K562 (cell line): ENCODE measurements around the gene PYGB. TPM values are rescaled to one million over a fixed set of nuclear protein-coding genes. Genes with fewer than 3 reads are reported as not detected.

Experiments
- ATF7 ChIP-seq: fragments of 450-650 bp; IDR thresholded peaks from 2 replicates; pipeline ENCODE4 v1.7.1; 2014; ENCODE audit warnings: mild to moderate bottlenecking, moderate library complexity
- BCOR ChIP-seq: fragments of 450-650 bp; IDR thresholded peaks from 2 replicates; pipeline ENCODE4 v1.6.1; 2016
- CBX5 ChIP-seq: IDR thresholded peaks from 2 replicates; pipeline ENCODE4 v1.6.1; 2014; ENCODE audit warnings: low read depth, borderline replicate concordance
- E4F1 ChIP-seq: fragments of 250-450 bp; sonication (Bioruptor Pico); IDR thresholded peaks from 2 replicates; pipeline ENCODE4 v1.5.0; 2021; ENCODE audit warnings: mild to moderate bottlenecking, borderline replicate concordance
- JUNB ChIP-seq: fragments of 450-650 bp; formaldehyde crosslinking; conservative IDR thresholded peaks from 2 replicates; pipeline ENCODE4 v1.4.0; 2020; ENCODE audit warnings: mild to moderate bottlenecking
- KAT7 ChIP-seq: sonication (generic); formaldehyde crosslinking; IDR thresholded peaks from 2 replicates; pipeline ENCODE4 v1.8.0; 2022; ENCODE audit warnings: missing genetic modification reagents, mild to moderate bottlenecking, borderline replicate concordance
- KLF10 ChIP-seq: fragments of 250-450 bp; sonication (Bioruptor Pico); IDR thresholded peaks from 2 replicates; pipeline ENCODE4 v1.6.1; 2021; ENCODE audit warnings: matching md5 sums
- L3MBTL2 ChIP-seq: fragments of 450-650 bp; IDR thresholded peaks from 2 replicates; pipeline ENCODE4 v1.6.1; 2016; ENCODE audit warnings: mild to moderate bottlenecking, moderate library complexity
- MAFK ChIP-seq: IDR thresholded peaks from 2 replicates; pipeline ENCODE4 v1.6.1; 2011; ENCODE audit warnings: low read length, improper control_type of control experiment
- NCOA6 ChIP-seq: fragments of 450-650 bp; IDR thresholded peaks from 2 replicates; pipeline ENCODE4 v1.6.1; 2017; ENCODE audit warnings: mild to moderate bottlenecking
- POLR2AphosphoS5 ChIP-seq: IDR thresholded peaks from 2 replicates; pipeline ENCODE4 v1.6.1; 2011; ENCODE audit warnings: mild to moderate bottlenecking, low read depth, low read length, moderate library complexity; ENCODE audit not compliant: control insufficient read depth, insufficient read depth
- POU5F1 ChIP-seq: fragments of 150-350 bp; IDR thresholded peaks from 2 replicates; pipeline ENCODE4 v1.6.1; 2014; ENCODE audit warnings: borderline replicate concordance, low read length, low read depth, mild to moderate bottlenecking; ENCODE audit not compliant: partially characterized antibody
- RFX1 ChIP-seq: fragments of 450-650 bp; IDR thresholded peaks from 2 replicates; pipeline ENCODE4 v1.6.1; 2016; ENCODE audit warnings: mild to moderate bottlenecking, moderate library complexity
- RFX7 ChIP-seq: fragments of 250-450 bp; sonication (Bioruptor Pico); IDR thresholded peaks from 2 replicates; pipeline ENCODE4 v1.5.1; 2021; ENCODE audit warnings: mild to moderate bottlenecking
- SMC3 ChIP-seq: conservative IDR thresholded peaks from 2 replicates; pipeline ENCODE4 v1.6.1; 2011; ENCODE audit warnings: low read depth, low read length, improper control_type of control experiment; ENCODE audit not compliant: insufficient read depth
- TBL1XR1 ChIP-seq, 2 experiments: IDR thresholded peaks; 2 replicates each; pipeline ENCODE4 v1.6.1; 2012; ENCODE audit warnings: improper control_type of control experiment in 2 of 2, low read length in 2 of 2, mild to moderate bottlenecking in 1 of 2
- TCF3 ChIP-seq: sonication (generic); formaldehyde crosslinking; IDR thresholded peaks from 2 replicates; pipeline ENCODE4 v1.4.0; 2020; ENCODE audit warnings: mild to moderate bottlenecking, missing genetic modification reagents
- TRIM25 ChIP-seq: fragments of 450-650 bp; IDR thresholded peaks from 2 replicates; pipeline ENCODE4 v1.7.0; 2016; ENCODE audit warnings: borderline replicate concordance
- TRIM28 ChIP-seq: fragments of 450-650 bp; IDR thresholded peaks from 2 replicates; pipeline ENCODE4 v1.6.1; 2017
- UBTF ChIP-seq, 2 experiments: IDR thresholded peaks; 2 replicates each; pipeline ENCODE4 v1.6.1; 2012; ENCODE audit warnings: improper control_type of control experiment in 2 of 2, low read depth in 2 of 2, low read length in 2 of 2, borderline replicate concordance in 1 of 2
- ZNF133 ChIP-seq: fragments of 250-450 bp; sonication (Bioruptor Pico); IDR thresholded peaks from 2 replicates; pipeline ENCODE4 v1.4.0; 2020; ENCODE audit warnings: mild to moderate bottlenecking
- ZNF354B ChIP-seq: fragments of 250-450 bp; sonication (Bioruptor Pico); IDR thresholded peaks from 2 replicates; pipeline ENCODE4 v1.4.0; 2020
- ZNF445 ChIP-seq: fragments of 250-450 bp; sonication (Bioruptor Pico); IDR thresholded peaks from 2 replicates; pipeline ENCODE4 v1.4.0; 2020; ENCODE audit warnings: low read depth, mild to moderate bottlenecking, moderate library complexity
- ZNF766 ChIP-seq: fragments of 200-800 bp; sonication (Bioruptor generic); conservative IDR thresholded peaks from 2 replicates; pipeline ENCODE4 v1.6.1; 2016; ENCODE audit warnings: missing genetic modification characterization, missing compliant biosample characterization
- polyA plus RNA-seq, 8 experiments: library from polyadenylated mRNA; depleted of rRNA in 4 of 8; stranded (reverse) in 5 of 8; unstranded in 3 of 8; fragments of >200 nt; fragmentation: Nextera tagmentation in 2 of 8; fragmentation: Illumina TruSeq in 1 of 8; extraction: Ambion mirVana in 2 of 8; extraction: Trizol in 1 of 8; gene quantifications; 2 replicates each; pipeline versions ENCODE4 v1.2.1 to v1.2.3, GENCODE V29; 2011 to 2014; ENCODE audit warnings: inconsistent platforms in 1 of 8, missing spikeins in 1 of 8
- total RNA-seq, 7 experiments: library from RNA; depleted of rRNA in 6 of 7; stranded (reverse); fragments of >200 nt in 6 of 7; fragmentation: Illumina TruSeq in 2 of 7; extraction: Trizol in 2 of 7; gene quantifications; 2 replicates each; pipeline versions ENCODE4 v1.2.1 to v1.2.3, GENCODE V29; 2011 to 2021; ENCODE audit warnings: low replicate concordance in 1 of 7

The PYGB gene
- total and polyA plus RNA-seq, 9 of the 15 experiments (the other 6 are each of a cell fraction or from before 2014, with no cell fraction given) = 0.34 to 18.0 (median 9.8) TPM

- peak; percentile 96 for TF ChIP-seq ATF7
- TF ChIP-seq TRIM25 = no peak
- TF ChIP-seq UBTF (IDR thresholded peaks at IDR 0.05; ENCODE audit: borderline replicate concordance in 1 of 2, low read depth in 2 of 2, low read length in 2 of 2) = no peak
- TF ChIP-seq ZNF766 (CRISPR knock-in tag) = peak; percentile 45; the same call in 1 of the 2 replicates
- TF ChIP-seq SMC3 = no peak
- peak; percentile 65; the same call in 1 of the 2 replicates for TF ChIP-seq L3MBTL2
- no peak for TF ChIP-seq NCOA6
- no peak for TF ChIP-seq RFX7 (CRISPR knock-in tag)
- TF ChIP-seq JUNB (CRISPR knock-in tag) = peak; percentile 97
- TF ChIP-seq MAFK = peak; percentile 5; the same call in 1 of the 2 replicates
- peak; percentile 39; the same call in 1 of the 2 replicates for TF ChIP-seq TCF3
- TF ChIP-seq RFX1 = no peak
- TF ChIP-seq E4F1 (CRISPR knock-in tag) = no peak
- no peak for TF ChIP-seq TRIM28
- TF ChIP-seq CBX5 = no peak
- TF ChIP-seq ZNF354B (CRISPR knock-in tag) = no peak
- TF ChIP-seq TBL1XR1 (IDR thresholded peaks at IDR 0.05; ENCODE audit: low read length in 2 of 2) = peak in 1 of 2 experiments; percentile 67; a peak in 2 of 4 replicates
- TF ChIP-seq POLR2AphosphoS5 = no peak
- TF ChIP-seq KLF10 = no peak
- TF ChIP-seq ZNF133 (CRISPR knock-in tag) = no peak
- TF ChIP-seq KAT7 (CRISPR knock-in tag) = no peak
- TF ChIP-seq BCOR = peak; percentile 68; the same call in 1 of the 2 replicates
- no peak for TF ChIP-seq POU5F1
- TF ChIP-seq ZNF445 (CRISPR knock-in tag) = no peak
Measured at GRCh38 chr20:25237610-25238318, 10.1 kb upstream of the PYGB start (continued).
